Gastroesophageal sphincter (tissue), 4 donors: ENCODE measurements around the gene SQSTM1. TPM values are rescaled to one million over a fixed set of nuclear protein-coding genes. Genes with fewer than 3 reads are reported as not detected.

Source experiments
- ATAC-seq: fragments of 150-250 bp; one replicate; pipeline ENCODE4 v1.9.1; 2016; ENCODE audit warnings: mild to moderate bottlenecking, moderate library complexity
- H3K27ac ChIP-seq, 4 donors: fragments of 200-600 bp; sonication (generic) in 3 of 4; 1 replicate in 3 of 4; 2 replicates in 1 of 4; pipeline ENCODE4 v1.5.1; 2016 to 2019
- H3K27me3 ChIP-seq: fragments of 200-600 bp; sonication (generic); one replicate; pipeline ENCODE4 v1.5.1; 2019
- H3K36me3 ChIP-seq, 2 donors: fragments of 200-600 bp; sonication (generic); one replicate each; pipeline ENCODE4 v1.5.1; 2019; ENCODE audit warnings: control low read depth in 1 of 2
- H3K4me1 ChIP-seq, 3 donors: fragments of 200-600 bp; sonication (generic); 1 replicate in 2 of 3; 2 replicates in 1 of 3; pipeline ENCODE4 v1.5.1; 2016 to 2019; ENCODE audit warnings: control low read depth in 2 of 3
- H3K4me3 ChIP-seq, 2 donors: fragments of 200-600 bp; sonication (generic); one replicate each; pipeline ENCODE4 v1.5.1; 2019; ENCODE audit warnings: mild to moderate bottlenecking in 1 of 2, moderate library complexity in 1 of 2
- H3K9me3 ChIP-seq, 3 donors: fragments of 200-600 bp; sonication (generic); one replicate each; pipeline ENCODE4 v1.5.1; 2017 to 2019; ENCODE audit warnings: control low read depth in 2 of 3
- EP300 ChIP-seq: sonication (generic); formaldehyde crosslinking; IDR thresholded peaks from one replicate; pipeline ENCODE4 v1.6.1; 2017; ENCODE audit warnings: antibody characterized with exemption, mild to moderate bottlenecking
- POLR2A ChIP-seq, 2 donors: fragments of 450-650 bp; IDR thresholded peaks; one replicate each; pipeline ENCODE4 v1.6.1; 2017; ENCODE audit warnings: antibody characterized with exemption in 2 of 2, mild to moderate bottlenecking in 2 of 2, moderate library complexity in 1 of 2
- POLR2AphosphoS5 ChIP-seq: sonication (generic); formaldehyde crosslinking; IDR thresholded peaks from one replicate; pipeline ENCODE4 v1.6.1; 2017; ENCODE audit warnings: antibody characterized with exemption
- WGBS, 2 donors: methylation state at CpG; one replicate each; pipeline ENCODE4 v1.1.5; 2018; ENCODE audit warnings: low coverage in 1 of 2; 5-methylcytosine and 5-hydroxymethylcytosine counted together
- total RNA-seq, 4 donors: library from RNA; depleted of rRNA; stranded (reverse); fragments of >200 nt; gene quantifications; one replicate each; pipeline ENCODE4 v1.1.0, GENCODE V29; 2016
- TF ChIP-seq, protein P1 (sequence below), 4 experiments: fragments of 200-600 bp in 2 of 4; fragments of 450-650 bp in 2 of 4; sonication (generic) in 1 of 4; IDR thresholded peaks; one replicate each; pipeline ENCODE4 v1.5.1; 2017 to 2019; ENCODE audit warnings: antibody characterized with exemption in 4 of 4, mild to moderate bottlenecking in 2 of 4, moderate library complexity in 2 of 4

SQSTM1 gene
- total RNA-seq, 4 donors from 2014 or later = 305 to 485 (median 408) TPM

DNA sequence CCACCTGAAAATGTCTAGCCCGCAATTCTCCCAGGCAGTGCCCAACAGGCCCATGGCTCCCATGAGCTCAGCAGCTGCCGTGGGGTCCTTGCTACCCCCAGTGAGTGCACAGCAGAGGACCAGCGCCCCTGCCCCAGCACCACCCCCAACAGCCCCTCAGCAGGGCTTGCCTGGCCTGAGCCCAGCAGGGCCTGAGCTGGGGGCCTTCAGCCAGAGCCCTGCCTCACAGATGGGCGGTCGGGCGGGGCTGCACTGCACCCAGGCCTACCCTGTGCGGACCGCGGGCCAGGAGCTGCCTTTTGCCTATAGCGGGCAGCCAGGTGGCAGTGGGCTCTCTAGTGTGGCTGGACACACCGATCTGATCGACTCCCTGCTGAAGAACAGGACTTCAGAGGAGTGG lies 46.3 kb upstream of the SQSTM1 start:
- 98% methylated on average over 8 of the region's 12 CpGs; no CpG with 5 or more reads in 1 of the 2 donors for WGBS, 2 donors
- no peaks in the 10 kb centered on the region for H3K9me3 ChIP-seq
- H3K27me3 ChIP-seq = no peaks in the 10 kb centered on the region
- TF ChIP-seq, protein P1, sequence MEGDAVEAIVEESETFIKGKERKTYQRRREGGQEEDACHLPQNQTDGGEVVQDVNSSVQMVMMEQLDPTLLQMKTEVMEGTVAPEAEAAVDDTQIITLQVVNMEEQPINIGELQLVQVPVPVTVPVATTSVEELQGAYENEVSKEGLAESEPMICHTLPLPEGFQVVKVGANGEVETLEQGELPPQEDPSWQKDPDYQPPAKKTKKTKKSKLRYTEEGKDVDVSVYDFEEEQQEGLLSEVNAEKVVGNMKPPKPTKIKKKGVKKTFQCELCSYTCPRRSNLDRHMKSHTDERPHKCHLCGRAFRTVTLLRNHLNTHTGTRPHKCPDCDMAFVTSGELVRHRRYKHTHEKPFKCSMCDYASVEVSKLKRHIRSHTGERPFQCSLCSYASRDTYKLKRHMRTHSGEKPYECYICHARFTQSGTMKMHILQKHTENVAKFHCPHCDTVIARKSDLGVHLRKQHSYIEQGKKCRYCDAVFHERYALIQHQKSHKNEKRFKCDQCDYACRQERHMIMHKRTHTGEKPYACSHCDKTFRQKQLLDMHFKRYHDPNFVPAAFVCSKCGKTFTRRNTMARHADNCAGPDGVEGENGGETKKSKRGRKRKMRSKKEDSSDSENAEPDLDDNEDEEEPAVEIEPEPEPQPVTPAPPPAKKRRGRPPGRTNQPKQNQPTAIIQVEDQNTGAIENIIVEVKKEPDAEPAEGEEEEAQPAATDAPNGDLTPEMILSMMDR (IDR thresholded peaks at IDR 0.05) = no peak
- no peak for TF ChIP-seq POLR2A (IDR thresholded peaks at IDR 0.05)
- no peak for TF ChIP-seq EP300
- TF ChIP-seq POLR2AphosphoS5 = no peak
- ATAC-seq = no peak
- H3K27ac ChIP-seq = no peak overlapping the region
- peaks cover 0 to 95% of the 10 kb centered on the region in 2 donors for H3K36me3 ChIP-seq
- peaks cover 0 to 2% (median 0%) of the 10 kb centered on the region in 3 donors for H3K4me1 ChIP-seq
- no peak overlapping the region for H3K4me3 ChIP-seq

DNA sequence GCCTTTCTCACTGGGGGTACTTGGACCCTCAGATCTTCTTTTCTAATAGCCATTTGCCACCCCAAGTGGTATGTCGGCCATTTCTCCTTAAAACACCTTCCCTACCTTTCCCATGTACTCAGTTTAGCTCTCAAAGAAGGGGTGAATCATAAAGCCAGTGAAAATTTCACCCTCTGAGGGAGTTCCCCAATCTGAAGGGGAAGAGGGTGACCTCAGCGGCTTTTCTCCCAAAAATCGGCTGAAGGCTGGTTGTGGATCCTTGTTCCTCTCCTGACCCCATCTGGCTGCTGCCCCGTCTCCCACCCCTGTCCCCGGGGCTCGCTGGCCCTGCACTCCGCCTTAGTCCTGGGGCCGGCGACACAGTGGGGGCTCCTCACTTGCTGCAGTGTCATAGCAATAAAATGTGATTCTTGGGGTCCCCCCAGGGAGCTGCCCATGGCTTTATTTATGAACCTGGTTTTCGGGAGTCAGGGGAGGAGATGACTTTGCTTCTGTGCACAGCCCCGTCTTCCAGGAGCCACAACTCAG lies 44.2 kb upstream of the SQSTM1 start:
- Histone ChIP-seq H3K27ac (no peak overlapping the region), H3K4me1 (no peaks in the 10 kb centered on the region), H3K27me3 (no peaks in the 10 kb centered on the region), H3K36me3 (peaks cover 0 to 88% of the 10 kb centered on the region in 2 donors), H3K9me3 (no peaks in the 10 kb centered on the region), H3K4me3 (no peak overlapping the region)
- ATAC-seq = no peak
- 88 to 100% methylated on average over 2 to 3 of the region's 11 CpGs for WGBS, 2 donors
- no peak for TF ChIP-seq POLR2AphosphoS5
- TF ChIP-seq POLR2A (IDR thresholded peaks at IDR 0.05) = no peak
- TF ChIP-seq EP300 = no peak
- TF ChIP-seq, protein P1 (IDR thresholded peaks at IDR 0.05) = no peak

DNA sequence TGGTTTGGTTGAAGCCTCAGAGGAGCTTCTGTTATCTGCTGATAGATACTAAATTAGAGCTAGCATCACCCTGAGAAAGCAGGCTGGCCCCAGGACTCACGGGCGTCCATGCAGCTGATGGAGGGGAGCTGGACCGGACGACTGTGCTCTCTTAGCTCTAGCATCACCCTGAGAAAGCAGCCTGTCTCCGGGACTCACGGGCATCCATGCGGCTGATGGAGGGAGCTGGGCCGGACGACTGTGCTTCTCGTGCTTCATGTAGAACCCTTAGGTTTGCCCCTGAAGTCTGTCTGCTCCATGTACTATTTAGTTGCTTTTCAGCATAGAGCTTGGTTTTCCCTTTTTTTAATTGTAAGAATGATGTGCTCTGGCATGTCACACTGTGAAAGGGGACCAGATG lies 43.2 kb upstream of the SQSTM1 start:
- ATAC-seq = no peak
- H3K36me3 ChIP-seq = peaks cover 0 to 79% of the 10 kb centered on the region in 2 donors

DNA sequence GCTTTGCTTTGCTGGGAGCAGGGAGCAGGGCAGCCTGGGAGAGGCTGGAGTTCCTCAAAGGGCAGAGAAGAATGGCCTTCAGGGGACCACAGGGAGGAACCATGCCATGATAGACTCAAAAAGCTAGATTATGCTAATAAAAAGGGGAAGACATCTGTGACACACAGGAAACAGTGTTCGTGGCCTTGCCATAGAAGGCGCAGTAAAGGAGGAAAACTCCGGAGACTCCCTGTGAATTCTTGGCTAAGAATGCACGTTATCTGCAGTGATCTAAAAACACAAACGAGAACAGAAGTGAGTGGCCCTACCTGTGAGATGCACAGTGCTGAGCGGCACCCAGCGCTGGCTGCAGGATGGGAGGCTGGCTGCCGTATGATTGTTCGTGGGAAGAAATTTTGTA lies 42.8 kb upstream of the SQSTM1 start:
- WGBS, 2 donors = 60 to 85% methylated on average over 1 to 5 of the region's 9 CpGs

More for the DNA sequence above, 43.2 kb upstream of the SQSTM1 start:
- no peaks in the 10 kb centered on the region for H3K27me3 ChIP-seq
- TF ChIP-seq EP300 (no peak), POLR2A (IDR thresholded peaks at IDR 0.05) (no peak), POLR2AphosphoS5 (no peak)
- TF ChIP-seq, protein P1 (IDR thresholded peaks at IDR 0.05) = no peak
- no peak overlapping the region for H3K4me3 ChIP-seq
- no peak overlapping the region for H3K27ac ChIP-seq
- WGBS, 2 donors = 67 to 100% methylated on average over 1 of the region's 10 CpGs
- H3K4me1 ChIP-seq = no peaks in the 10 kb centered on the region
- no peaks in the 10 kb centered on the region for H3K9me3 ChIP-seq

DNA sequence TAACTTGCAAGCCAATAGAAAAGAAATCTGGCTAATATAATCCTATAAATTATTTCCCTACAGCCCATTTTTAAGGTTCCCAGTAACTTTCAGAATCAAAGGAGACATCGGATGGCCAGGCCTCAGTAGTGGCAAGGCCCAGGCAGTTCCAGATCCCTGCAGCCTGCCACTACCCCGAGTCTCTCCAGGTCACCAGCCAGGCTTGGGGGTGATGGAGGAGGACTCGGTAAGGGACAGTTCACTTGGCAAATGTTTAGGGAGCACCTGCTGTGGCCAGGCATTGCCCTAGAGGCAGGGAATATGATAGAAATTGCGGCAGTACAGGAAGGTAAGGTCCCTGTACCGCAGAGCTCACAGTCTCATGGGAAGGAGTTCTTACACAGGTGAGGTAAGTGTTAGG lies 42.1 kb upstream of the SQSTM1 start:
- no peaks in the 10 kb centered on the region for H3K27me3 ChIP-seq
- peaks cover 0 to 67% of the 10 kb centered on the region in 2 donors for H3K36me3 ChIP-seq
- ATAC-seq = no peak
- no peaks in the 10 kb centered on the region for H3K9me3 ChIP-seq
- H3K4me3 ChIP-seq = no peak overlapping the region
- no peaks in the 10 kb centered on the region for H3K4me1 ChIP-seq
- WGBS, 2 donors = 56 to 82% methylated on average over 2 to 4 of the region's 5 CpGs
- no peak overlapping the region for H3K27ac ChIP-seq
- TF ChIP-seq POLR2AphosphoS5 (no peak), POLR2A (IDR thresholded peaks at IDR 0.05) (no peak), EP300 (no peak)
- TF ChIP-seq, protein P1 (IDR thresholded peaks at IDR 0.05) = no peak

More for the DNA sequence above, 42.8 kb upstream of the SQSTM1 start:
- Histone ChIP-seq H3K36me3 (peaks cover 0 to 74% of the 10 kb centered on the region in 2 donors), H3K27me3 (no peaks in the 10 kb centered on the region), H3K9me3 (no peaks in the 10 kb centered on the region), H3K4me3 (no peak overlapping the region), H3K4me1 (no peaks in the 10 kb centered on the region), H3K27ac (no peak overlapping the region)
- TF ChIP-seq POLR2AphosphoS5 (no peak), POLR2A (IDR thresholded peaks at IDR 0.05) (no peak), EP300 (no peak)
- TF ChIP-seq, protein P1 (IDR thresholded peaks at IDR 0.05) = no peak
- no peak for ATAC-seq
